Coronary artery (tissue), 2 donors: ENCODE measurements around the gene LONRF3.
"Not testable (repeated sequence)": the region's sequence is repeated elsewhere in the genome, so short reads cannot be mapped to it uniquely, and the experiment has no call there.

Experiments used
- DNase-seq: peaks from one replicate; pipeline ENCODE4 v3.0.0-alpha.2; 2017; ENCODE audit warnings: low spot score
- H3K27ac ChIP-seq, 2 donors: fragments of 200-600 bp; sonication (generic); one replicate each; pipeline ENCODE4 v1.5.1; 2016 to 2019
- H3K4me3 ChIP-seq: fragments of 200-600 bp; sonication (generic); 2 replicates; pipeline ENCODE4 v1.5.1; 2016; ENCODE audit warnings: mild to moderate bottlenecking, moderate library complexity
- TF ChIP-seq, protein P1 (sequence below): fragments of 200-600 bp; sonication (generic); IDR thresholded peaks from one replicate; pipeline ENCODE4 v1.5.1; 2019; ENCODE audit warnings: antibody characterized with exemption

Gene LONRF3

DNA sequence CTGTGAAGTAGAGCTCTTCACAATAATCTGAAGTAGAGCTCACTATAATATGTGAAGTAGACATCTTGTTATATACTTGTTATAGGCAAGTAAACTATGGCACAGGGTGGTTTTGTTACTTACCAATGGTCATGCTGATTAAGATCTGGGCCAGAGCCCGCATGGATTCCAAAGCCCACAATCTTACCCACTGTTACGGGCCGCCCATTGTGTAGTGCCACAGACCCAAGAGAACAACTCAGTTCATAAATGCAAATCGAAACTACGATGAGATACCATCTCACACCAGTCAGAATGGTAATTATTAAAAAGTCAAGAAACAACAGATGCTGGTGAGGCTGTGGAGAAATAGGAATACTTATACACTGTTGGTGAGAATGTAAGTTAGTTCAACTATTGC is 51.5 kb downstream of the LONRF3 start:
- TF ChIP-seq, protein P1, sequence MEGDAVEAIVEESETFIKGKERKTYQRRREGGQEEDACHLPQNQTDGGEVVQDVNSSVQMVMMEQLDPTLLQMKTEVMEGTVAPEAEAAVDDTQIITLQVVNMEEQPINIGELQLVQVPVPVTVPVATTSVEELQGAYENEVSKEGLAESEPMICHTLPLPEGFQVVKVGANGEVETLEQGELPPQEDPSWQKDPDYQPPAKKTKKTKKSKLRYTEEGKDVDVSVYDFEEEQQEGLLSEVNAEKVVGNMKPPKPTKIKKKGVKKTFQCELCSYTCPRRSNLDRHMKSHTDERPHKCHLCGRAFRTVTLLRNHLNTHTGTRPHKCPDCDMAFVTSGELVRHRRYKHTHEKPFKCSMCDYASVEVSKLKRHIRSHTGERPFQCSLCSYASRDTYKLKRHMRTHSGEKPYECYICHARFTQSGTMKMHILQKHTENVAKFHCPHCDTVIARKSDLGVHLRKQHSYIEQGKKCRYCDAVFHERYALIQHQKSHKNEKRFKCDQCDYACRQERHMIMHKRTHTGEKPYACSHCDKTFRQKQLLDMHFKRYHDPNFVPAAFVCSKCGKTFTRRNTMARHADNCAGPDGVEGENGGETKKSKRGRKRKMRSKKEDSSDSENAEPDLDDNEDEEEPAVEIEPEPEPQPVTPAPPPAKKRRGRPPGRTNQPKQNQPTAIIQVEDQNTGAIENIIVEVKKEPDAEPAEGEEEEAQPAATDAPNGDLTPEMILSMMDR: no peak
- Histone ChIP-seq H3K27ac (no peak overlapping the region), H3K4me3 (no peak overlapping the region)
- no peak for DNase-seq

GRCh38 chrX:119026344-119026743 is 51.9 kb downstream of the LONRF3 start:
- H3K4me3 ChIP-seq, H3K27ac ChIP-seq, DNase-seq: not testable (repeated sequence)

DNA sequence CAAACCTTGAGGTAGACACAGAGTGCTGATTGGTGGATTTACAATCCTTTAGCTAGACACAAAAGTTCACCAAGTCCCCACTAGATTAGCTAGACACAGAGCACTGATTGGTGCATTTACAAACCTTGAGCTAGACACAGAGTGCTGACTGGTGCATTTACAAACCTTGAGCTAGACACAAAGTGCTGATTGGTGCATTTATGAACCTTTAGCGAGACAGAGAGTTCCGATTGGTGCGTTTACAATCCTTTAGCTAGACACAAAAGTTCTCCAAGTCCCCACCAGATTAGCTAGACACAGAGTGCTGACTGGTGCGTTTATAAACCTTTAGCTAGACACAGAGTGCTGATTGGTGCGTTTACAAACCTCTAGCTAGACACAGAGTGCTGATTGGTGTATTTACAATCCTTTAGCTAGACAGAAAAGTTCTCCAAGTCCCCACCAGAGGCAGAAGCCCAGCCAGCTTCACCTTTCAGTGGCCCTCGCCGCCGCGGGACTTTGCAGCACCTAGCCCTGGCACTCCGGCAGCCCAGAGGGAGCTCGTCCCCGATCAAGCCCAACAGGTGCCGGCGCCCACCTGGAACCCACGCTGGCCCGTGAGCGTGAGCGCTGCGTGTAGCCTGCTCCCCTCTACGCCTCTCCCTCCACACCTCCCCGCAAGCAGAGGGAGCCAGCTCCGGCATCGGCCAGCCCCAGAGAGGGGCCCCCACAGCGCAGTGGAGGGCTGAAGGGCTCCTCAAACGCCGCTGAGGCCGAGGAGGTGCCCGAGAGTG is 53.7 kb downstream of the LONRF3 start:
- H3K27ac ChIP-seq: peak overlapping the region in 1 of 2 donors; percentile 56
- H3K4me3 ChIP-seq, DNase-seq: not testable (repeated sequence)

GRCh38 chrX:119028733-119029330 is 54.4 kb downstream of the LONRF3 start:
- no peak for DNase-seq
- TF ChIP-seq, protein P1: no peak
- H3K27ac ChIP-seq: peak overlapping the region in 1 of 2 donors; percentile 56

GRCh38 chrX:119029656-119030055 is 55.2 kb downstream of the LONRF3 start:
- H3K27ac ChIP-seq, DNase-seq, H3K4me3 ChIP-seq: not testable (repeated sequence)

More at GRCh38 chrX:119028733-119029330, 54.4 kb downstream of the LONRF3 start:
- H3K4me3 ChIP-seq: no peak overlapping the region

DNA sequence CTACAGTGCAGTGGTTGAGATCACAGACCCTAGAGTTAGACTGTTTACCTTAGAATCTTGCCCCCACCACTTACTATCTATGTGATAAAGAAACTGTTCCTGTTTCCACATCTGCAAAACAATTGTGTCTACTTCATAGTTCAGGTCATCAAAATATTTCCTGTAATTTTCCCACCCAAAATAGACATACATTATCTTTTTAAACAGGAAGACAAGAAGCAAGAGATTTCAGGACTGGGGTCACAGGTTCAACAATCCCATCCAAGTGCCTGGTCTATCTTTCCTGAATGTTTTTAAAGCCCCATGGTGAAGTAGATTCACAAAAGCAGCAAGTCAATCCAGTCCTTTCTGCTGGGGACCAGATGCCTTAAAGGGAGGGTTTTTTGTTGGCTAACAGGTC is 56.6 kb downstream of the LONRF3 start:
- no peak for DNase-seq
- TF ChIP-seq, protein P1: no peak
- H3K27ac ChIP-seq: no peak overlapping the region
- H3K4me3 ChIP-seq: no peak overlapping the region

DNA sequence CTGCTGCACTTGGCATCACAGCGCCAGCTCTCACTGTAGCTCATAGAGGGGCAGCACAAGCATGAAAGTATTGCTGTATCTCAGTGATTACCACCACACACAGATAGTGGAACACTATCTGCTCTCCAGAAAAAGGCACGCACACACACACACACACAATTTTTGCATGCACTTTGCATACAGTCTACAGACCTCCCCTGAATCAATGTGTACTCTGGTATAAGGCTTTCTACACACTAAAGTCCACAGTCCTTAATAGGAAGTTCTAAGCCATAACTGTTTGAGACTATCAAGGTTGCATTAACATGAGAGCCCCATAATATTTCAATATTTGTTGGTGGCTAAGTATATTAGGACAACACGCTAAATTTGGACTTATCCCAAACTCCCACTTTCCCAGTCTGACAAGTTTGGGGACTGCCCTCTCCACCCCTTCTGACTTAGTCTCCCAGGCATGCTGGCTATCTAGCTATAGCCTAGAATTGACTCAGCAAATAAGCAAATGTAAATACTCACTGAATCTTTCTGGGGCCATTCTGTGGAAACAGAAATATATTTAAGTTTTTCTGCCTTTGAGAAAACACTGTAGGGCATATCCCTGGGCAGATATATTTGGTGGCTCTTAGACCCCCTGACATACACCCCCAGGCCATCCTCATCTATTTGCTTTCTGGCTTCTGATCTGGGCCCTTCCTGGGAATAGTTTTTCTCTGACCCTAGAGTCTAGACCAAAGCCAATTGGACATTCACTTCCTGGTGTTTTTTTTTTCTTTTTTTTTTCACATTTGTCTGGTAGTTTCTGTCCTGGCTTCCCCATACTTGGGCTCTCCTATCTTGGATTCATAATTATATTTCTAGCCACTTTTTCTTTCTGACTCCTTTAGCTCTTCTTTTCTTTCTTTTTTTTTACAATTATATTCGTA is 62.0 kb downstream of the LONRF3 start:
- Histone ChIP-seq H3K4me3 (no peak overlapping the region), H3K27ac (no peak overlapping the region)
- no peak for DNase-seq
- TF ChIP-seq, protein P1: no peak

DNA sequence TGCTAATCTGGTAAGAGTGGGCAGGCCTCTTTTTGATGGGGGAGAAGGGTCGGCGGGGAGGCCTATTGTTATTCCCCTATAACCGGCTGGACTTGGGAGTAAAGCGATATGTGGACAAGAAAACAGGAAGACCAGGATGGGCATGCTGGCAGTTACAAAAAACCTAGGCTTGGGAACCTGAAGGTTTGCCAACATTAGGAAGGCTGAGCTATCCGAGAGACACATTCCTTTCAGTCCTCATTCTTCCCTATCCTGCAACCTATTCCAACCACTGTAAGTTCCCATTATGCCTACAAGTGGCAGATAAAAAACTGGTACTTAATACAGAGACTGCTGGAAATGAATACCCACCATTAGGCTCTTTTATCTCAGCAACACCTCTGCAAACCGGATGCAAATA is 66.0 kb downstream of the LONRF3 start:
- Histone ChIP-seq H3K4me3 (no peak overlapping the region), H3K27ac (peak overlapping the region in 1 of 2 donors; percentile 19)
- DNase-seq: no peak
- TF ChIP-seq, protein P1: no peak
